GM18867 (cell line): ENCODE results near the gene SLC7A9.
"Not testable (repeated sequence)": the region's sequence is repeated elsewhere in the genome, so short reads cannot be mapped to it uniquely, and the experiment has no call there.

Experiments
- ATAC-seq: cut with Tn5 transposase; IDR thresholded peaks from one replicate; pipeline ENCODE4 v1.9.1; 2021; ENCODE audit warnings: mild to moderate bottlenecking, moderate library complexity; ENCODE audit not compliant: unreplicated experiment

Gene SLC7A9

GRCh38 chr19:32886241-32886640 lies 16.7 kb upstream of the SLC7A9 start:
- no peak for ATAC-seq

DNA sequence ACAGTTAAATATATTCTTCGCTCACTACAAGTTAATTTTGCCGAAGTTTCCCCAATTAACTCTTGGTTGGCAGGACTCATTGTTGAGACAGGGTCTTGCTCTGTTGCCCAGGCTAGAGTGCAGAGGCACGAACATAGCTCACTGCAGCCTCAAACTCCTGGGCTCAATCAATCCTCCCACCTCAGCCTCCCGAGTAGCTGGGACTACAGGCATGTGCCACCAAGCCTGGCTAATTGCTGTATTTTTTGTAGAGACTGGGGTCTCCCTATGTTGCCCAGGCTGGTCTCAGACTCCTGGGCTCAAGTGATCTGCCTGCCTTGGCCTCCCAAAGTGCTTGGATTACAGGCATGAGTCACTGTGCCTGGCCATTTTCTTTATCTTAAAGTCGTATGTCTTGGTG lies 15.7 kb upstream of the SLC7A9 start:
- not testable (repeated sequence) for ATAC-seq

DNA sequence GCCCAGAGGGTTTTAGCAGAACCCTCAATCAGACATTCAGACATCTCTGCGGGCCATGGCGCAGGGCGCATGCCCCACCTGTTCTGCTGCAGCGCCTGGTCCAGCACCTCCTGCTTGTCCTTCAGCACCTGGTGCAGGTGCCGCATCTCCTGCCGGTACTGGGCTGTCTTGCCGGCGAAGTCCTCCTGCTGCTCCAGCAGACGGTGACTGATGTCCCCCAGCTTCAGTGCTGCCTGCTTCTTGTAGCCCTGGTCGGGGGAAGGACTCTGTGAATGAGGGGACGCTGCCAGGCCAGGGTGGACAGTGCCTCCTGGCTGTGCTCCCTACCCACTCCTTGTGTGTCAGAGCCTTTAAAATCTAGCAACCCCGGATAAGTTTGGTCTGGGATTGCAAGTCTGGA lies 12.2 kb upstream of the SLC7A9 start:
- no peak for ATAC-seq

GRCh38 chr19:32880622-32881021 lies 11.1 kb upstream of the SLC7A9 start:
- ATAC-seq, result no peak

- no peak for ATAC-seq
Measured at GRCh38 chr19:32879741-32880140, 10.2 kb upstream of the SLC7A9 start.

DNA sequence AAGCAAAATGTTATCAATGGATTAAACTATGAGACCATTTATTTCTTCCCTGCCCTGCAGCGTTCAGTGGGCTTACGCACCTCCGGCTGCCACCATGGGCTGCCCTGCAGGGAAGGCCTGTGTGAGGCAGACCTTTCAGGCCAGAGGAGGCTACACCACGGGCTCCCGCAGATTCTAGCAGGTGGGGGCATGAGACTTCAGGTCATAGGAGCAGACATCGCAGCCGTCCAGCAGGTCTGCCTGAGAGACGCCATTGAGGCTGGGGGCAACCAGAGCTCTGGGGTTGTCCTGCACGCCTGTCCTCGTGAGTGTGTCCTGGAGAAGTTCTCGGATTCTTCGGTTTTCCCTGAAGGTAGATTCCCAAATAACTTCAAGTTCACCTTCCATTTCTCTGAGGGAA lies 9.4 kb upstream of the SLC7A9 start:
- no peak for ATAC-seq

GRCh38 chr19:32877977-32878745 lies 8.6 kb upstream of the SLC7A9 start:
- ATAC-seq, result no peak

DNA sequence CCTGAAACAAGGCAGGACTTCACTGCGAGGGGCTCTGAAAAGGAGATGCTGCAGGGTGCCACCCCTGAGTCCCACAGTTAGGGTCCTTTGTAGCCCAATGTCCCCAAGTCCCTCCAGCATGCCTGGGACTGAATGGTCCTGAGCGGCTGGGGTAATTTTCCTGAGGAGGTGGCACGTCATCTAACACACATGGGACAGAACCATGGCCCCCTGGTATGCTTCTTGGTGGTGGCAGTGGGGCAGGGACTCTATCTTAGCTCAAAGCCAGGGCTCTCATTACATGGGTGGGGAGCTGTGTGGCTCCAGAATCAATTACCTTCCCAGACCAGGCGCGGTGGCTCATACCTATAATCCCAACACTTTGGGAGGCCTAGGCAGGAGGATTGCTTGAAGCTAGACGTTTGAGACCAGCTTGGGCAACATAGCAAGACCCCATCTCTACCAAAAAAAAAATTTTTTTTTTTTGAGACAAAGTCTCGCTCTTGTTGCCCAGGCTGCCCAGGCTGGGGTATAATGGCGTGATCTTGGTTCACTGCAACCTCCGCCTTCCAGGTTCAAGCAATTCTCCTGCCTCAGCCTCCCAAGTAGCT lies 7.9 kb upstream of the SLC7A9 start:
- no peak for ATAC-seq

GRCh38 chr19:32876919-32877285 lies 7.3 kb upstream of the SLC7A9 start:
- ATAC-seq, result no peak

DNA sequence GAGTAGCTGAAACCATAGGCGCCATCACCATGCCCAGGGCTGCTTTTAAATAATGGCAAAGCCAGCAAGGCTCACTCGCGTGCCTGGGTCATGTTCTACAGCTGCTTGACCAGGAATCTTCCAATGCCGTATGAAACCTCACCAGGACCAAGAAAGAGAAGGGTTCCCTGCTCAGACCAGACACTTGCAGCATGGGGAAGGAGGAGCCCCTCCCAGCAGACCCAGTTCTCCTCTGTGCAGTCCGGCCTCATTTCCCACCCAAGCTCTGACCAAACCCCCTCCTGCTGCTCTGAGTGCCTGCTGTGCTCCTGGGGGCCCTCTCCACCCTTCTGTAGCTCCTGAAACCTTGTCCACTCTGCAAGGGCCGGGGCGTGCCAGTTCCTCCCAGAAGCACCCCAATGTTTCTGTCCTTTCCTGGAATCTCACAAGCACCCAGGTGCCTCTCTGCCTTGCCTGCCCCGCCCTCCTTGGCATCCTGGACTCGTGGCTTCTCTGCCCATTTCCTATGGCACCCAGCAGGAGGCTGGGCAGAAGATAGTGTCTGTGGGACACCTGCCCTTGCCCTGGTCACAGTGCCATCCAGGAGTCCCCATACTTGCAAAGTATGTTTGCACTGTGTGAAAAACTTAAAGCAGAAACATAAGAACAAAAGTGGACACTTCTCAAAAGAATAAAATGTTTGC lies 6.8 kb upstream of the SLC7A9 start:
- ATAC-seq, result no peak

DNA sequence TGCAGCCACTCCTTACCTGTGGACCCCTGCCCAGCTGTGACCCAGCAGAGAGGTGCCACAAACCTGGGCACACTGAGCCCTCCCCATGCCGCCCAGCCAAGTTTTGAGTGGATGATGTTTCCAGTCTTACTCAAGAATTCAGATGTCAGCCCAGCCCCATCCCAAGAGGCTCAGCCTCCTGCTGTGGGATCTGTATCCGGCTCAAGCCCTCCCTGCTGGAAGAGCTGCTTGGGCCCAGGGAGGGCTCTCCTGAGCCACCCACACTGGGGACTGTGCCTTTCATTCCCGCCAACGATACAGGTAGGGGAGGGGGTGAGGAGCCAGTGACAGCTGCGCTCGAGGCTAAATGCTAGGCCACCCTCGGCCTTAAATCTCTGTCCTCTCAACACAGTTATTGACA lies 5.9 kb upstream of the SLC7A9 start:
- ATAC-seq, result no peak

DNA sequence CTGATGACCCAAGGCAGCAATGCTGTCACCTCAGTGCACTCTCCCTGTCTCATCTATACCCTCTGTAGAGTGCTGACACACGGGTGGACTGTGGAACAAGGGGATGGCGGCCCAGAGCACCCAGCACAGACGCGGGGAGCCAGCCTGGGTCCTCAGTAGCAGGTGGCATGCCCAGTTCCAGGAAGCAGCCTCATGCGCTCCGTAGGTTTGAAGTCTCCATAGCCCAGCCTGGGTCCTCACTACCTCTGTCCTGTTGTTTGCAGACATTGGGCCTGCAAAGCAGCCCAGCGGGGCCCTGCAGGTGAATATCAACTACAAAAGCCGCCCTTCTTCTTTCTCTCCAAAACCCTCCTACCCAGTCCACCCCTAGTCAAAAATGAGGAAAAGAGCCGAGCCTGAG lies 5.0 kb upstream of the SLC7A9 start:
- no peak for ATAC-seq

- ATAC-seq, result no peak
Measured at GRCh38 chr19:32873247-32873959, 3.8 kb upstream of the SLC7A9 start.

DNA sequence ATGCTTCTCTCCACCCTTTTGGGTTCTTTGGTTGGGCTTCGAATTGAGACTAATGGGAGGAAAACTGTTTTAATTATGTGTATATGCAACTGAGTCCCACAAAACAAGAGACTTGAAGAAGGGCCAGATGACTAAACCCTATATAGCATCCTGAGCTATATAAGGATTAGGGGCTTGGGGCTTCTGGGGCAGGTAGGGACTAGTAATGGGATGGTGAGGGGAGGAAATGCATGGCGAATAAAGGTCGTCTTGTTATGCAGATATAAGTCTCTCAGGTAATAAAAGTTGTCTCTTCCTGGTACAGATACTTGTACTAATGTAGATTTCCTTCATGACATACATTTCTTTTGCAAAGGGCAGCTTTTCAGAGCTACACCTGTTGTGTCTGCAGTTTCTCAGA lies 2.8 kb upstream of the SLC7A9 start:
- ATAC-seq, result no peak

GRCh38 chr19:32870981-32871451 lies 1.4 kb upstream of the SLC7A9 start:
- no peak for ATAC-seq

- no peak for ATAC-seq
Measured at GRCh38 chr19:32869966-32870573, 503 bp upstream of the SLC7A9 start.

DNA sequence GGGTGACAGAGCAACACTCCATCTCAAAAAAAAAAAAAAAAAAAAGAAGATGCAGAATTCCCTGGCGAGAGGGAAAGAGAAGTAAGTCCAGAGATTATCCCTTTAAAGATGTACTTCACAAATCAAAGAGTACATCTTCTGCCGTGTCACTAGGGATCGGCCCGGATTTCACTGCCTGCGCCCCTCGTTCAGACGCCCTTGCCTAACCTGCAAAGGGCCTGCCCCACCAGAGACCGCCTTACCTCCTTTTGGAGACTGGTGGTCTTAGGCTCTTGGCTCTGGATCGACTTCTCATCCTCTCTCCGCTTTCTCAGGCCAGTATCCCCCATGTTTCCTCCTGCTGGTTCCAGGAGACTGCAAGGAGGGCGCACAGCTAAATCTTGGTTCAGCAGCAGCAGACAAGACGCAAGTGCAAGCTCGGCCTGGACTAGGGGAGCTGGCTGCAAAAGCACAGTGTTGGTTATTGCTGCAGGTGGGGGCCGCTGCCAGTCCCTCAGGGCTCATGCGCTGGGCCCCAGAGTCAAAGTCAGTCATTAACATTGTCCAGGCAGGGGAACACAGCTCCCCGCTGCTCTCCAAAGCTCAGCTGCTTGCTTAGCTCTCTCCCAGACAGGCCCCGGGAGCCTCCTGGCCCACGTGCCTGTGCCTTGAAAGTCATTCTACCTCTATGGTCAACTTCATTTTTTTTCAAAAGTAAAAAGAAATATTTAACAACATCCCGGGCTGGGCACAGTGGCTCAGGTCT lies 1.2 kb downstream of the SLC7A9 start:
- ATAC-seq, result no peak

GRCh38 chr19:32867436-32867835 lies 2.1 kb downstream of the SLC7A9 start:
- not testable (repeated sequence) for ATAC-seq

DNA sequence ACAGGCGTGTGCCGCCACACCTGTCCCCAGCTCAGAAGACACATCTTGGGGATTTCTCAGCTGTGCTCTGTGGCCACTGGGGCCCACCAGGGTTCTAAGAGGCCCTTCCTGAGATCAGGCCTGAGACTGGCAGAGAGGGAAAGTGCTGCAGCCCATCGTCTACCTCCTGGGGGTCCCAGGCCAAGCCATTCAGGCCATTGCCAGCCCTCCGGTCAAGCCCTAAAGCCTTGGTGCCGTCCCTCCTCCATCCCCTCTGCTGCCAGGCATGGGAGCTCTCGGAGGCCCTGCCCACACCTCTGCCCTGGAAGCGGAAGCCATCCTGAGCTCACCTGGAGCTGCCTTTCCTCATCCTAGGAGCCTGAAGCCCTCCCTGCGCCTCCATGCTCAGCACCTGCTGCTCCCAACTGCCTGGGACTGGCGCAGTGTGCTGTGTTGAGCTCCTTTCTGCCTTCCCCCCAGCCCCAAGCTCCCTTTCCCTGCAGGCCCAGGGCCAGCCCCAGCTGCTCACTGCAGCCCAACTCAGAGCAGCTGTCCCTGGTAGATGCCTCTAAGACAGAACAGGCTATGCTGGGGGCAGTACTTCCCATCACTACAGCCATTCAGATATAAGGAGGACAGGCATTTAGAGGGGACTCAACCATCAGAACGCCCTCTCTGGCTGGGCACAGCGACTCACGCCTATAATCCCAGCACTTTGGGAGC lies 2.9 kb downstream of the SLC7A9 start:
- no peak for ATAC-seq

GRCh38 chr19:32866061-32866460 lies 3.5 kb downstream of the SLC7A9 start:
- no peak for ATAC-seq
